GM13977 (cell line): ENCODE results near the gene GSG1L.

Experiments
- DNase-seq: peaks from one replicate; pipeline ENCODE4 v3.0.0; 2012; ENCODE audit warnings: low spot score
- CTCF ChIP-seq: IDR thresholded peaks from 2 replicates; pipeline ENCODE4 v1.5.1; 2012; ENCODE audit warnings: mild to moderate bottlenecking, control low read depth; ENCODE audit not compliant: insufficient read depth; ENCODE audit errors: extremely low read depth, missing control alignments
- in situ Hi-C: fragments of 300-500 bp; cut with MboI; formaldehyde crosslinking; loops from one replicate; pipeline ENCODE4 v1.12.0; 2022; ENCODE audit warnings: low sequenced_read_pairs, low pct_unique_long_range_greater_than_20kb, mixed read lengths, inconsistent platforms; ENCODE audit not compliant: unreplicated experiment

Gene GSG1L

GRCh38 chr16:28087140-28087660 lies 23.7 kb upstream of the GSG1L start:
- TF ChIP-seq CTCF: no peak
- in situ Hi-C loops: no loop called here
- no peak for DNase-seq

GRCh38 chr16:28086186-28087139 lies 22.9 kb upstream of the GSG1L start:
- in situ Hi-C loops: no loop called here

GRCh38 chr16:28085389-28086171 lies 22.1 kb upstream of the GSG1L start:
- TF ChIP-seq CTCF: no peak
- in situ Hi-C loops: no loop called here
- DNase-seq: no peak

More at GRCh38 chr16:28086186-28087139, 22.9 kb upstream of the GSG1L start:
- TF ChIP-seq CTCF: no peak
- no peak for DNase-seq

- in situ Hi-C loops: no loop called here
- no peak for TF ChIP-seq CTCF
- DNase-seq: no peak
Measured at GRCh38 chr16:28084209-28084608, 20.7 kb upstream of the GSG1L start.

GRCh38 chr16:28082624-28083023 lies 19.1 kb upstream of the GSG1L start:
- in situ Hi-C loops: no loop called here

More at GRCh38 chr16:28082624-28083023, 19.1 kb upstream of the GSG1L start:
- no peak for DNase-seq
- TF ChIP-seq CTCF: no peak
